Neural cell (in vitro differentiated cells): ENCODE results near the gene CD84. TPM values are rescaled to one million over a fixed set of nuclear protein-coding genes. Genes with fewer than 3 reads are reported as not detected.
"Not testable (repeated sequence)": the region's sequence is repeated elsewhere in the genome, so short reads cannot be mapped to it uniquely, and the experiment has no call there.

Source experiments
- H2AFZ ChIP-seq: fragments of 200-600, 300-800 bp; sonication (generic), shearing (Covaris generic); 2 replicates; pipeline ENCODE4 v1.6.0; 2014; ENCODE audit warnings: low read depth, mild to moderate bottlenecking, antibody characterized with exemption, low read length, moderate library complexity
- H3F3A ChIP-seq: fragments of 200-600 bp; shearing (Covaris generic); 2 replicates; pipeline ENCODE4 v1.6.1; 2016; ENCODE audit warnings: mild to moderate bottlenecking, moderate library complexity, mixed read lengths, antibody characterized with exemption, low read length; ENCODE audit not compliant: insufficient read depth, poor library complexity, severe bottlenecking
- H3K27ac ChIP-seq: fragments of 200-600, 300-800 bp; sonication (generic), shearing (Covaris generic); 2 replicates; pipeline ENCODE4 v1.5.1; 2014; ENCODE audit warnings: mild to moderate bottlenecking, low read length, moderate library complexity
- H3K27me3 ChIP-seq: fragments of 300-800, 200-600 bp; sonication (generic), shearing (Covaris generic); 2 replicates; pipeline ENCODE4 v1.6.0; 2014; ENCODE audit warnings: mild to moderate bottlenecking, low read depth, low read length, moderate library complexity; ENCODE audit not compliant: insufficient read depth
- H3K36me3 ChIP-seq: fragments of 300-800, 200-600 bp; sonication (generic), shearing (Covaris generic); 2 replicates; pipeline ENCODE4 v1.5.1; 2014; ENCODE audit warnings: mild to moderate bottlenecking, antibody characterized with exemption, low read length, moderate library complexity; ENCODE audit not compliant: insufficient read depth
- H3K4me2 ChIP-seq: fragments of 300-800, 200-600 bp; sonication (generic), shearing (Covaris generic); 2 replicates; pipeline ENCODE4 v1.6.0; 2014; ENCODE audit warnings: mild to moderate bottlenecking, low read length
- H3K4me3 ChIP-seq: fragments of 300-800, 200-600 bp; sonication (generic), shearing (Covaris generic); 2 replicates; pipeline ENCODE4 v1.5.1; 2014; ENCODE audit warnings: mild to moderate bottlenecking, low read length, moderate library complexity
- H3K79me2 ChIP-seq: fragments of 200-600 bp; shearing (Covaris generic); replicated peaks from 2 replicates; pipeline ENCODE4 v1.6.0; 2014; ENCODE audit warnings: mild to moderate bottlenecking, low read length, moderate library complexity; ENCODE audit not compliant: insufficient read depth
- H3K9ac ChIP-seq: fragments of 300-800, 200-600 bp; sonication (generic), shearing (Covaris generic); 2 replicates; pipeline ENCODE4 v1.6.1; 2016; ENCODE audit warnings: mild to moderate bottlenecking, low read length, mixed read lengths
- H3K9me2 ChIP-seq: fragments of 200-600 bp; shearing (Covaris generic); 2 replicates; pipeline ENCODE4 v1.6.1; 2016; ENCODE audit warnings: mild to moderate bottlenecking, low read length, mixed read lengths; ENCODE audit not compliant: insufficient read depth
- H3K9me3 ChIP-seq: fragments of 200-600, 300-800 bp; sonication (generic), shearing (Covaris generic); 2 replicates; pipeline ENCODE4 v1.6.1; 2016; ENCODE audit warnings: mild to moderate bottlenecking, mixed run types, low read length, moderate library complexity, mixed read lengths
- H4K20me1 ChIP-seq: fragments of 200-600 bp; shearing (Covaris generic); 2 replicates; pipeline ENCODE4 v1.6.1; 2016; ENCODE audit warnings: mild to moderate bottlenecking, mixed run types; ENCODE audit not compliant: insufficient read depth
- EP300 ChIP-seq: fragments of 450-650 bp; conservative IDR thresholded peaks from 2 replicates; pipeline ENCODE4 v1.6.1; 2014; ENCODE audit warnings: antibody characterized with exemption, mild to moderate bottlenecking, moderate library complexity; ENCODE audit not compliant: poor library complexity, severe bottlenecking
- EZH2 ChIP-seq: fragments of 200-600, 300-800 bp; shearing (Covaris generic), sonication (generic); IDR thresholded peaks from 2 replicates; pipeline ENCODE4 v1.6.1; 2014; ENCODE audit warnings: antibody characterized with exemption, low read length, borderline replicate concordance, mild to moderate bottlenecking; ENCODE audit not compliant: insufficient read depth, poor library complexity, severe bottlenecking
- MXI1 ChIP-seq: fragments of 450-650 bp; conservative IDR thresholded peaks from 2 replicates; pipeline ENCODE4 v1.6.1; 2014; ENCODE audit warnings: antibody characterized with exemption, mild to moderate bottlenecking; ENCODE audit not compliant: poor library complexity, severe bottlenecking
- POLR2AphosphoS5 ChIP-seq: IDR thresholded peaks from 2 replicates; pipeline ENCODE4 v1.6.1; 2012
- RAD21 ChIP-seq: fragments of 450-650 bp; conservative IDR thresholded peaks from 2 replicates; pipeline ENCODE4 v1.6.1; 2014; ENCODE audit warnings: antibody characterized with exemption, mild to moderate bottlenecking, moderate library complexity
- SMC3 ChIP-seq: fragments of 450-650 bp; conservative IDR thresholded peaks from 2 replicates; pipeline ENCODE4 v1.6.1; 2014; ENCODE audit warnings: antibody characterized with exemption, mild to moderate bottlenecking, moderate library complexity; ENCODE audit not compliant: poor library complexity
- TAF1 ChIP-seq: IDR thresholded peaks from 2 replicates; pipeline ENCODE4 v1.6.1; 2012; ENCODE audit warnings: low read depth
- polyA plus RNA-seq: library from polyadenylated mRNA; depleted of rRNA; stranded (reverse); fragments of >200 nt; gene quantifications from 2 replicates; pipeline ENCODE4 v1.2.3, GENCODE V29; 2014
- TF ChIP-seq, protein P1 (sequence below): fragments of 450-650 bp; IDR thresholded peaks from 2 replicates; pipeline ENCODE4 v1.5.1; 2014; ENCODE audit warnings: antibody characterized with exemption, mild to moderate bottlenecking, moderate library complexity; ENCODE audit not compliant: poor library complexity, severe bottlenecking
- TF ChIP-seq, protein P2 (sequence below): IDR thresholded peaks from 2 replicates; pipeline ENCODE4 v1.6.1; 2012; ENCODE audit warnings: borderline replicate concordance

Gene CD84
- polyA plus RNA-seq, 1 donor from 2014 or later = not detected

DNA sequence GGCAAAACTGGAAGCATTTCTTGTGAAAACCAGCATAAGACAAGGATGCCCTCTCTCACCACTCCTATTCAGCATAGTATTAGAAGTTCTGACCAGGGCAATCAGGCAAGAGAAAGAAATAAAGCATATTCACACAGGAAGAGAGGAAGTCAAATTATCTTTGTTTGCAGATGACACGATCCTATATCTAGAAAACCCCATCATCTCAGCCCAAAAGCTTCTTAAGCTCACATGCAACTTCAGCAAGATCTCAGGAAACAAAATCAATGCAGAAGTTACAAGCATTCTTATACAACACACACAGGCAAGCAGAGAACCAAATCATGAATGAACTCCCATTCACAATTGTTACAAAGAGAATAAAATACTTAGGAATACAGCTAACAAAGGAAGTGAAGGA is 63.4 kb downstream of the CD84 start:
- not testable (repeated sequence) for H3K36me3 ChIP-seq, H3K27me3 ChIP-seq, H3K9ac ChIP-seq, H3K4me3 ChIP-seq, H4K20me1 ChIP-seq, H3K4me2 ChIP-seq, H3K9me3 ChIP-seq, H3K79me2 ChIP-seq, H3F3A ChIP-seq, H2AFZ ChIP-seq, H3K9me2 ChIP-seq, H3K27ac ChIP-seq

DNA sequence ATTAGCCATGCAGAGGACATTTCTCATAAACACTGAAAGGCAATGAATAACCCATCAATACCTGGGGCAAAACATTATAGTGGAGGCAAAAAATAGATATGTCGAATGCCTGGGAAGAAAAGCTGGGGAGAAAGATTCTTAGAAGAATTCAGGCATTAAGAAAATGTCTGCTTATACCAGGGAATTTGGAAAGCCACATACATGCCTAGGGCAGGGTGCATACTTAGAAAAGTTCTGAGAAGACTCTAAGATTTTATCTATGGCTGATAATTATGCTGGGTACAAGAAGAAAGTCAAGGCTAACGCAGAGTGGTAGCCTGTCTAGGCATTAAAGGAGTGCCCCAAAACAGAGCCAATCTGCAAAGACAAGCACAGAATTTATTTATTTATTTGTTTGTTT is 74.6 kb downstream of the CD84 start:
- Histone ChIP-seq H3K9me3 (peaks cover 4% of the 10 kb centered on the region), H3K9me2 (no peaks in the 10 kb centered on the region), H3K4me3 (no peak overlapping the region), H3K4me2 (no peak overlapping the region), H3K9ac (no peak overlapping the region), H3K79me2 (no peaks in the 10 kb centered on the region), H2AFZ (no peak overlapping the region), H3F3A (no peaks in the 10 kb centered on the region), H3K36me3 (no peaks in the 10 kb centered on the region), H4K20me1 (no peaks in the 10 kb centered on the region), H3K27me3 (peaks cover 3% of the 10 kb centered on the region), H3K27ac (no peak overlapping the region)
- TF ChIP-seq TAF1 = no peak
- TF ChIP-seq, protein P1, sequence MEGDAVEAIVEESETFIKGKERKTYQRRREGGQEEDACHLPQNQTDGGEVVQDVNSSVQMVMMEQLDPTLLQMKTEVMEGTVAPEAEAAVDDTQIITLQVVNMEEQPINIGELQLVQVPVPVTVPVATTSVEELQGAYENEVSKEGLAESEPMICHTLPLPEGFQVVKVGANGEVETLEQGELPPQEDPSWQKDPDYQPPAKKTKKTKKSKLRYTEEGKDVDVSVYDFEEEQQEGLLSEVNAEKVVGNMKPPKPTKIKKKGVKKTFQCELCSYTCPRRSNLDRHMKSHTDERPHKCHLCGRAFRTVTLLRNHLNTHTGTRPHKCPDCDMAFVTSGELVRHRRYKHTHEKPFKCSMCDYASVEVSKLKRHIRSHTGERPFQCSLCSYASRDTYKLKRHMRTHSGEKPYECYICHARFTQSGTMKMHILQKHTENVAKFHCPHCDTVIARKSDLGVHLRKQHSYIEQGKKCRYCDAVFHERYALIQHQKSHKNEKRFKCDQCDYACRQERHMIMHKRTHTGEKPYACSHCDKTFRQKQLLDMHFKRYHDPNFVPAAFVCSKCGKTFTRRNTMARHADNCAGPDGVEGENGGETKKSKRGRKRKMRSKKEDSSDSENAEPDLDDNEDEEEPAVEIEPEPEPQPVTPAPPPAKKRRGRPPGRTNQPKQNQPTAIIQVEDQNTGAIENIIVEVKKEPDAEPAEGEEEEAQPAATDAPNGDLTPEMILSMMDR = no peak
- no peak for TF ChIP-seq MXI1
- no peak for TF ChIP-seq EZH2
- no peak for TF ChIP-seq POLR2AphosphoS5
- TF ChIP-seq SMC3 = no peak
- no peak for TF ChIP-seq EP300
- no peak for TF ChIP-seq RAD21
- TF ChIP-seq, protein P2, sequence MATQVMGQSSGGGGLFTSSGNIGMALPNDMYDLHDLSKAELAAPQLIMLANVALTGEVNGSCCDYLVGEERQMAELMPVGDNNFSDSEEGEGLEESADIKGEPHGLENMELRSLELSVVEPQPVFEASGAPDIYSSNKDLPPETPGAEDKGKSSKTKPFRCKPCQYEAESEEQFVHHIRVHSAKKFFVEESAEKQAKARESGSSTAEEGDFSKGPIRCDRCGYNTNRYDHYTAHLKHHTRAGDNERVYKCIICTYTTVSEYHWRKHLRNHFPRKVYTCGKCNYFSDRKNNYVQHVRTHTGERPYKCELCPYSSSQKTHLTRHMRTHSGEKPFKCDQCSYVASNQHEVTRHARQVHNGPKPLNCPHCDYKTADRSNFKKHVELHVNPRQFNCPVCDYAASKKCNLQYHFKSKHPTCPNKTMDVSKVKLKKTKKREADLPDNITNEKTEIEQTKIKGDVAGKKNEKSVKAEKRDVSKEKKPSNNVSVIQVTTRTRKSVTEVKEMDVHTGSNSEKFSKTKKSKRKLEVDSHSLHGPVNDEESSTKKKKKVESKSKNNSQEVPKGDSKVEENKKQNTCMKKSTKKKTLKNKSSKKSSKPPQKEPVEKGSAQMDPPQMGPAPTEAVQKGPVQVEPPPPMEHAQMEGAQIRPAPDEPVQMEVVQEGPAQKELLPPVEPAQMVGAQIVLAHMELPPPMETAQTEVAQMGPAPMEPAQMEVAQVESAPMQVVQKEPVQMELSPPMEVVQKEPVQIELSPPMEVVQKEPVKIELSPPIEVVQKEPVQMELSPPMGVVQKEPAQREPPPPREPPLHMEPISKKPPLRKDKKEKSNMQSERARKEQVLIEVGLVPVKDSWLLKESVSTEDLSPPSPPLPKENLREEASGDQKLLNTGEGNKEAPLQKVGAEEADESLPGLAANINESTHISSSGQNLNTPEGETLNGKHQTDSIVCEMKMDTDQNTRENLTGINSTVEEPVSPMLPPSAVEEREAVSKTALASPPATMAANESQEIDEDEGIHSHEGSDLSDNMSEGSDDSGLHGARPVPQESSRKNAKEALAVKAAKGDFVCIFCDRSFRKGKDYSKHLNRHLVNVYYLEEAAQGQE = no peak

- Histone ChIP-seq H2AFZ (no peak overlapping the region), H3K9me2 (no peaks in the 10 kb centered on the region), H3K79me2 (no peaks in the 10 kb centered on the region), H3K36me3 (no peaks in the 10 kb centered on the region), H4K20me1 (no peaks in the 10 kb centered on the region), H3K4me2 (no peak overlapping the region), H3K9ac (no peak overlapping the region), H3K27me3 (peaks cover 3% of the 10 kb centered on the region), H3K9me3 (peaks cover 4% of the 10 kb centered on the region), H3K4me3 (no peak overlapping the region), H3K27ac (no peak overlapping the region), H3F3A (no peaks in the 10 kb centered on the region)
- TF ChIP-seq, protein P1 = no peak
- TF ChIP-seq RAD21 = no peak
- TF ChIP-seq EP300 = no peak
- no peak for TF ChIP-seq EZH2
- no peak for TF ChIP-seq SMC3
- no peak for TF ChIP-seq POLR2AphosphoS5
- TF ChIP-seq, protein P2 = no peak
- no peak for TF ChIP-seq TAF1
- TF ChIP-seq MXI1 = no peak
Measured at GRCh38 chr1:160503087-160503486, 76.2 kb downstream of the CD84 start.
